Limb (tissue), 2 donors: ENCODE results near the gene GDPD5.

Experiments used
- DNase-seq, 2 donors: peaks; one replicate each; pipeline ENCODE4 v3.0.0-alpha.2; 2016; ENCODE audit errors: extremely low spot score in 2 of 2

GDPD5 gene

DNA sequence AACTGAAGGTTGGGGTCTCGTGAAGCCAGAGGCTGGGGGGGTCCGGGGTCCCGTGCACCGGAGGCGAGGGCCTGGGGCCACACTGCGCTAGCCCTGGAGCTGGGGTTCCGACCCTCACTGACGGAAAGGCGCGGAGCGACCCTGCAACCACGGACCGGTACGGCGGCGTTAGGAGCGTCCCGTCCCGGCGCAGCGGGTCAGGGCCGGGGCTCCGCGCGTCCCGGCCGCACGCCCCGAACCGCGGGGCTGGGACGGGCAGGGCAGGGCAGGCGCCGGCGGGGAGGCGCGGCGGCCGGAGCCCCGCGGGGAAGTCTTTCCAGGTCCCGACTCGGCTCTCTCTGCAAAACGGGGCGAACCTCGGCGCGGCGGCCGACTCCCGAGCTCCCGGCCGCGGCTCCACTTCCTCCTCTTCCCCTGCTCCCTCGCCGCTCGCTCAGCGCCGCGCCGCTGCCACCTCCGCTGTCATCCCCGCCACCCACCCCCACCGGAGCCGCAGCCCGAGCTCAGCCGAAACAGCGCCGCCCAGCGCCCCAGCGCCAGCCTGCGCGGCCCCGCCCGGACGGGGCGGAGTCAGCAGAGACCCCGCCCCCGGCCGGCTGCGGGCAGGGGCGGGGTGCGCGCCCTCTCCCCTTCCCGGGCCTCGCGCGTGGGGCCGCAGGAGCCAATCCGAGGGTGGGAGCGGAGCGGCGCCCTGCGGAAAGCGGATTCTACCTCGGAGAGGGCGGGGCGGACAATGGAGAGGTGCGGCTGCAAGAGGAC, at the start of gene GDPD5:
TSS of gene GDPD5 (minus strand) at position 509 of the 759 bp plus-strand sequence. CDS start 48,206 bp downstream, outside the sequence.
- DNase-seq: peak; percentile 83 to 94

DNA sequence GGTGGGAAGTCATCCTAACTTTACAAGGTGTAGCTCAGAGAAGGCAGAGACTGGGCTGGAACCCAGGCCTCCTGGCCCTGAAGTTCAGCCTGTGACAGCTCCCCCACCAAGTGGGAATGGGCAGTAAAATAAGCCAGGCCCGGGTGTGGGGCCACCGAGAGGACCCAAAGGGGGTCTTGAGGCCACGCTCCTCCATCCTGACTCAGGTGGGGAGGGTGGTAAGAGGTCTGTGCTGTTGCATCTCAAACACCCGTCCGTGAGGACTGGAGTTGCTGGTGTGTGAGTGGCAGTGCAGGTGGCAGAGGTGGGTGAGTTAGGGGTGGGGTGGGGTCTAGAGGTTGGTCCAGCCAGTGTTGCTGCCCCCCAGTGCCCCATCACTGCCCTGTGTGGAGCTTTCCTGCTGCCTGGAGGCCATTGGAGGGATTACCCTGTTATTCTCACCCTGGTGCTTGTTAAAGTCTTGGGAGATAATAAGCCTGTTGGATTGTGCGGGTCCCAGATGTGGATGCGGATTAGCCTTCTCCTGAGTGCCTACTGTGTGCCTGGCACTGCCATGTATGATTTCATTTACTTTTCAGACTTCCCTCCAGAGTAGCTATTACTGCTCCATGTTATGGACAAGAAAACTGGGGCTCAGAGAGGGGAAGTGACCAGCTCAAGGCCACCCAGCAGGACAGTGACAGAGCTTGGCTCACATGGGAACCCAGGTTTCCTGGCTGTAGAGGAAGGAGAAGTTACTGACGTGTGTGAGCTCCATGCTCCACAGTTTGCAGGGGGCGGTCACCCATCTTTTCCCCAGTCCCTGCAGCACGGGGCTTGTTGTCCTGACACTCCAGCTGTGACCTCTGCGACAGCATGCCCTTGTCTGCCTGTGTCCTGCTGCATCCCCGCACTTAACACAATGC, 49.2 kb upstream of the GDPD5 start:
- DNase-seq: no peak

- DNase-seq: no peak
Measured at GRCh38 chr11:75572744-75573143, 47.0 kb upstream of the GDPD5 start.

DNA sequence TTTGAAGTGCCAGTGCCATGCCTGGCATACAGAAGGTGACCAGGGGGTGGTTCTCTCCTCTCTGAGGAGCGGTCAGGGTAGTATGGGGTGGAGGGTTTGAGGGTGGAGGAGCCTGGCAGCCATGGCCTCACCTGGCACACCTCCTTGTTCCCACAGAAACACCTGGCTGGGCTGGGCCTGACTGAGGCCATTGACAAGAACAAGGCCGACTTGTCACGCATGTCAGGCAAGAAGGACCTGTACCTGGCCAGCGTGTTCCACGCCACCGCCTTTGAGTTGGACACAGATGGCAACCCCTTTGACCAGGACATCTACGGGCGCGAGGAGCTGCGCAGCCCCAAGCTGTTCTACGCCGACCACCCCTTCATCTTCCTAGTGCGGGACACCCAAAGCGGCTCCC, 45.9 kb upstream of the GDPD5 start:
- DNase-seq: no peak

- no peak for DNase-seq
Measured at GRCh38 chr11:75570559-75571139, 44.9 kb upstream of the GDPD5 start.

DNA sequence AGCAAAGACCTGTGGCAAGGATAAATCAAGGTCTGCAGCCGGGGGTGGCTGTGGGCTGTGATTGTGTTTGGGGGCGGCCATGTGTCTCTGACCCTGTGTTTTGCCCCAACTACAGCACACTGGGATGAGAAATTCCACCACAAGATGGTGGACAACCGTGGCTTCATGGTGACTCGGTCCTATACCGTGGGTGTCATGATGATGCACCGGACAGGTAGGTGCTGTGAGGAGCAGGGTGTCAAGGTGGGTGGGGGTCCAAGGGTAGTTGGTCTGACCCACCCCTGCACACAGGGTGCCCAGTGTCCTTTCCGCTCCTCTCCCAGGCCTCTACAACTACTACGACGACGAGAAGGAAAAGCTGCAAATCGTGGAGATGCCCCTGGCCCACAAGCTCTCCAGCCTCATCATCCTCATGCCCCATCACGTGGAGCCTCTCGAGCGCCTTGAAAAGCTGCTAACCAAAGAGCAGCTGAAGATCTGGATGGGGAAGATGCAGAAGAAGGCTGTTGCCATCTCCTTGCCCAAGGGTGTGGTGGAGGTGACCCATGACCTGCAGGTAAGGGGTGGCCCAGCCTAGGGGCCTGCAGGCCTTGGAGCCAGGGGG, 43.0 kb upstream of the GDPD5 start:
- no peak for DNase-seq

DNA sequence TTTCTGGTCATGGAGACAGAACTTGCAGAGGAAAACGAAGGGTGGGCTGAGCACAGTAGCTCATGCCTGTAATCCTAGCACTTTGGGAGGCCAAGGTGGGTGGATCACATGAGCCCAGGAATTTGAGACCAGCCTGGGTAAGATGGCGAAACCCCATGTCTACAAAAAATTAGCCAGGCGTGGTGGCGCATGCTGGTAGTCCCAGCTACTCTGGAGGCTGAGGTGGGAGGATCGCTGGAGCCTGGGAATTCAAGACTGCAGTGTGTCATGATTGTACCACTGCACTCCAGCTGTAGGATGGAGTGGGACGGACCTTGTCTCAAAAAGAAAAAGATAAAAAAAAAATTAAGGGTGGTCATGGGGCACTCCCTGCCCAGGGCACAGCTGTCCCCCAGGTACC, 42.2 kb upstream of the GDPD5 start:
- no peak for DNase-seq

- DNase-seq: no peak
Measured at GRCh38 chr11:75566763-75567279, 41.1 kb upstream of the GDPD5 start.

GRCh38 chr11:75565916-75566762, 40.4 kb upstream of the GDPD5 start:
- DNase-seq: no peak

GRCh38 chr11:75565221-75565814, 39.6 kb upstream of the GDPD5 start:
- no peak for DNase-seq

DNA sequence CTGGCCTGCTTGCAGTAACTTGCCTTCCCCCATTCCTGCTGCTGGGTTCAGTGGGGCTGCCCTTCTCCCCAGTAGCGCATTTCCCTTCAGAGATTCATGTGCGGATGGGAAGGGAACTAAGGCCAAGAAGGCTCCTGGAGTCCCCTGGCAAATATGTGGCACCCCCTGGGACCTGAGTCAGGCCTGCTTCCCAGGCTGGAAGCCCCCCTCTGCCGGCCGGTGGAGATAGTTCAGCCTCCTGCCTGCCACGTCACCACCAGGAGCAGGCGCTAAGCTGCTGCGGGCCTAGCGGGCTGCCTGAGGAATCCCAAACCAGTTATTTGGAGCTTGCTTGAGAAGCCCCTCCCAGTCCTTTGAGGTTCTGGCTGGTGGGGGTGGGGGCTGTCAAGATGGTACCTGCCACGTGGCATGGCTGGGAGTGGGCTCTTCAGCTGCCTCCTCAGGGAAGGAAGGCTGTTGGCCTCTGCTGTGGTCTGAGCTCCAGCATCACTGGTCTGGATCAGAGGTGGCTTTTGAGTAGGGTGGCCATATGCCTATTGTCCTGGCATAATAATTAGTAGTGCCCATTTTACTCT, 38.3 kb upstream of the GDPD5 start:
- peak; percentile 75 to 85 for DNase-seq

DNA sequence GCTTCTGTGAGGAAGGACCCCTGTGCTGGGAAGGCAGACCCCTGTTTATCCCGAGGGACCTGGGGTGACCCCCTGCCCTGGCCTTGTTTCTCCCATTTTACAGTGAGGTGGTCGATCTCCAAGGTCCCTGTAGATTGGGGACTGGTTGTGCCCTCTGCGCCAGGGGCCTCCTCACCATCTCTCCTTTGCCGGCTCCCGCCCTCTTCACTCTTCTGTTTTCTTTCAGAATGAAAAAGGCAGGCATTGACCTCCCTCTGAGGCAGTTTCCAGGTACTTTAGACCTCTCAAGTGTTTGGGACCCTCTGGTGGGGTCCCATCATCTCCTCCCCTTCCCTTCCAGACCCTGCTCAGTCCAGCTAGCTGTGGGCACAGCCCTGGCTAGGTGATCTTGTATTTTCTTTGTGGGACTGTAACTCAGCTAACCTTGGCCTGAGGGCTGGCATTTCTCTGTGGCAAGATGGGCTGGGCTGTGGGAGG, 37.8 kb upstream of the GDPD5 start:
- DNase-seq: no peak

DNA sequence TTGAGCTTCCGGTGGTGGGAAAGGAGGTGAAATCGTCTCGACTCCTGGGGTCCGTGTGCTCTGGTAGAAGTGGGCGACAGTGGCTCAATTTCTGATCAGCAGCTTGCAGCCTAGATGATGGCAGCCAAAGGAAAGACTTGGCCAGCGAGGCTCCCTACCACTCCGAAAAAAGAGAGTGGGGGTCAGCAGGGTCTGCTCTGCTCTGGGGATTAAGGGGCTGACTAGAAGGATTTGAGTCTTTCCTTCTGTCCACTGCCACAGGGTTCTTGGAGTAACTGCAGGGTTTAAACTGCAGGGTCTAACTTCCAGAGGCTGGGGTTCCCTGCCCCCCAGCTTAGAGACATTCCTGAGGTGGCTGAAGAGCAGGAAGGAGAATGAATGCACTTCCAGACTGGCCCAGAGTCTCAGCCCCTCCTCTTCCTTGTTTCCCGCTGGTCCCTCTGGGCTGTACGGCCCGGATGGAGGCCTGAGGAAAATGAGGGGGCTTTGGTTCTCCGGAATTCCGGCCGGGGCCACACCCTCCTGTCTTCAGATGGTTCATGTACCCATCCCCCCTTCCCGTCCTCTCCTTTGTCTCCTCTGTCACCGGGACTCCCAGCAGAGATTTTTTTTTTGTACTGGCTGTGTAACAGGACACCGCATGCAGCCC, 37.2 kb upstream of the GDPD5 start:
- peak; percentile 52 to 77 for DNase-seq

DNA sequence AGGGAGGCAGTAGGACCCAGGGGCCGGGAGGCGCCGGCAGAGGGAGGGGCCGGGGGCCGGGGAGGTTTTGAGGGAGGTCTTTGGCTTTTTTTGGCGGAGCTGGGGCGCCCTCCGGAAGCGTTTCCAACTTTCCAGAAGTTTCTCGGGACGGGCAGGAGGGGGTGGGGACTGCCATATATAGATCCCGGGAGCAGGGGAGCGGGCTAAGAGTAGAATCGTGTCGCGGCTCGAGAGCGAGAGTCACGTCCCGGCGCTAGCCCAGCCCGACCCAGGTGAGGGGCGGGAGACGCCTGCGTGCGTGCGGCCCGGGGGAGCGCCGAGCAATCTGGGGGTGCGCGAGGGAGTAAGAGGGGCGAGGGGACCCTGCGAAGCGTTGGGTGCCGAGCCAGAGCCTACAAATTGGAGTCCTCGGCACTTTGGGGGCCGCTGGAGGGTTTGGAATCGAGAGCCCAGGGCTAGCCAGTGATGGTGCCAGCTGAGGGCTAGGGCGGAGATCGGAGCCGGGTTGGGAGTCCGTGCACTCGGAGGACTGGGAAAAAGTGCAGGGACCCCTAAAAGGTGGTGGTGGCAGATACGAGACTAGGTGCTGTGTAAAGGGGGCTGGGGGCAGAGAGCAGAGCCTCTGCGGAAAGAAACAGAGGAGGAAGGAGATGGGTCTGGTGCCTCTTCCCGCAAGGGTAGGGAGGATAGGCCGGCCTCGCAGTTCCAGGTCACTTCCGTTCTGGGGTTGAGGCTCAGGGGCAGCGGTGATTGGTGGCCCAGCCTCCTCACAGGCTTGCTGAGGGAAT, 36.5 kb upstream of the GDPD5 start, which contains the start of gene SERPINH1:
TSS of gene SERPINH1 (plus strand) at position 206 of the 788 bp plus-strand sequence. CDS start 4,097 bp downstream, outside the sequence.
- peak; percentile 88 to 91 for DNase-seq

DNA sequence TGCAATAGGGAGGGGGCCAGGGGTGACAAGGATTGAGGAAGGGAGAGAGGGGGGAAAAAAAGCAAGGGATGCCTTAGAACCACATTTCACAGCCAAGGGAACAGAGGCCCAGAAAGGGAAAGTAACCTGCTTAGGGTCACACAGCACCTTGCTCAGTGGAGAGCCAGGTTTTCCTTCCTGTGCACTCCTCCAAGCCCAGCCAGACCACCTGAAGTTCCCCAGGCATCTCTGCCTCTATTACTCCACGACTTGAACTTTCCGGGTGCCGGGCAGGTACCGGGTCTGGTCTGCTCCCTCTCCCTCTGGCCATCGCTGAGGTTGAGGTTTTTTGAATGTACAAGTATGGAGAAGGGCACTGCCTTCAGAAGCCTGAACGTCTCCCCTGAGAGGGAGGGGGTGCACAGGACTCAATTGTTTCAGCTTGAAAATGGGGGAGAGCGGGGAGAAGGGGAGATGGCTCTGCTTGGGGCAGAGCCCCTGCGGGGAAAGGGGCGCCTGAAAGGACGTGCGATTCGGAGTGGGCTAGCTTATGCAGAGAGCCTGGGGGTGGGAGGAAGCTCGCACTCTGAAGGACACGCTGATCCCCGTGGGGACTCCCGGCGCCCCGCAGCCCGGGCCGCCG, 35.8 kb upstream of the GDPD5 start:
- DNase-seq: no peak

DNA sequence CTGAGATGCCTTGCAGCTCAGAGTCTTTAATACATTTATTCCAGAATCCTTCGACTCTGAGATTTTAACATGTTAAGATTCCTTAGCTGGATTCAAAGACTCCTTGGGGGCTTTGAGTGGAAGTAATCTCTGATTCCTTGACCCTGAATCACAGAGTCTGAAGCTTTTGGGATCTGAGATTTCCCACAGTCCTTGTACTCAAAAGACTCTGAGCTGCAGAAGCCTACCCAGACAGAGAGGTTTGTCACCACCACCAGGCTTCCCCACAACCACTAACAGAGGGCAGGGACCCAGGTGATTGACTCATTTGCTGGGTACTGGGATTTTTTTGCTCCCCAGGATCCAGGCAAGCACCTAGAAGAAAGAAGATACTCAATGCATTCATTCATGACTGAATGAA, 34.9 kb upstream of the GDPD5 start:
- no peak for DNase-seq

GRCh38 chr11:75558939-75559843, 33.5 kb upstream of the GDPD5 start:
- DNase-seq: peak in 1 of 2 donors; percentile 78
